DOHH2 (cell line): Measurements from ENCODE around the gene DBN1.

ENCODE experiments used
- H3F3A ChIP-seq: fragments of 200-600 bp; sonication (generic), shearing (Covaris generic); 2 replicates; pipeline ENCODE4 v1.6.0; 2016; ENCODE audit warnings: antibody characterized with exemption, mild to moderate bottlenecking; ENCODE audit not compliant: control insufficient read depth, insufficient read depth
- H3K27ac ChIP-seq: fragments of 200-600 bp; sonication (generic); 2 replicates; pipeline ENCODE4 v1.5.1; 2014; ENCODE audit warnings: low read depth, mild to moderate bottlenecking, low read length, moderate library complexity
- H3K27me3 ChIP-seq: fragments of 200-600 bp; sonication (generic); 2 replicates; pipeline ENCODE4 v1.6.1; 2014; ENCODE audit warnings: mild to moderate bottlenecking, low read length, mixed read lengths; ENCODE audit not compliant: control insufficient read depth
- H3K36me3 ChIP-seq: fragments of 200-600 bp; sonication (generic); 2 replicates; pipeline ENCODE4 v1.6.1; 2014; ENCODE audit warnings: mild to moderate bottlenecking, low read length, moderate library complexity, mixed read lengths; ENCODE audit not compliant: control insufficient read depth
- H3K4me1 ChIP-seq: fragments of 200-600 bp; sonication (generic); 2 replicates; pipeline ENCODE4 v1.6.1; 2014; ENCODE audit warnings: mild to moderate bottlenecking, low read length, mixed read lengths; ENCODE audit not compliant: control insufficient read depth
- H3K4me2 ChIP-seq: fragments of 200-600 bp; sonication (generic); 2 replicates; pipeline ENCODE4 v1.6.0; 2014; ENCODE audit warnings: mild to moderate bottlenecking, low read length, moderate library complexity
- H3K4me3 ChIP-seq: fragments of 200-600 bp; sonication (generic); 2 replicates; pipeline ENCODE4 v1.5.1; 2014; ENCODE audit warnings: mild to moderate bottlenecking, low read length, mixed read lengths
- H3K79me2 ChIP-seq: fragments of 200-600 bp; sonication (generic); 2 replicates; pipeline ENCODE4 v1.6.1; 2014; ENCODE audit warnings: mild to moderate bottlenecking, low read length, mixed read lengths; ENCODE audit not compliant: control insufficient read depth
- H3K9me2 ChIP-seq: fragments of 200-600 bp; sonication (generic); replicated peaks from 2 replicates; pipeline ENCODE4 v1.6.1; 2014; ENCODE audit warnings: mild to moderate bottlenecking, low read length, mixed read lengths; ENCODE audit not compliant: control insufficient read depth
- H3K9me3 ChIP-seq: fragments of 200-600 bp; sonication (generic); 2 replicates; pipeline ENCODE4 v1.6.1; 2014; ENCODE audit warnings: antibody characterized with exemption, low read length, mixed read lengths; ENCODE audit not compliant: control insufficient read depth, insufficient read depth
- H4K20me1 ChIP-seq: fragments of 200-600 bp; sonication (generic); 2 replicates; pipeline ENCODE4 v1.6.0; 2014; ENCODE audit warnings: low read depth, mild to moderate bottlenecking, antibody characterized with exemption, low read length, moderate library complexity; ENCODE audit not compliant: control insufficient read depth, insufficient read depth
- EZH2phosphoT487 ChIP-seq: fragments of 200-600 bp; sonication (generic); IDR thresholded peaks from 2 replicates; pipeline ENCODE4 v1.6.1; 2017; ENCODE audit warnings: borderline replicate concordance, mild to moderate bottlenecking, antibody characterized with exemption, low read length, moderate library complexity, mixed read lengths
- TF ChIP-seq, protein P1 (sequence below): fragments of 200-600 bp; sonication (generic); IDR thresholded peaks from one replicate; pipeline ENCODE4 v1.5.1; 2014; ENCODE audit warnings: antibody characterized with exemption, mild to moderate bottlenecking, low read depth, low read length; ENCODE audit not compliant: poor library complexity, severe bottlenecking

Gene DBN1

DNA sequence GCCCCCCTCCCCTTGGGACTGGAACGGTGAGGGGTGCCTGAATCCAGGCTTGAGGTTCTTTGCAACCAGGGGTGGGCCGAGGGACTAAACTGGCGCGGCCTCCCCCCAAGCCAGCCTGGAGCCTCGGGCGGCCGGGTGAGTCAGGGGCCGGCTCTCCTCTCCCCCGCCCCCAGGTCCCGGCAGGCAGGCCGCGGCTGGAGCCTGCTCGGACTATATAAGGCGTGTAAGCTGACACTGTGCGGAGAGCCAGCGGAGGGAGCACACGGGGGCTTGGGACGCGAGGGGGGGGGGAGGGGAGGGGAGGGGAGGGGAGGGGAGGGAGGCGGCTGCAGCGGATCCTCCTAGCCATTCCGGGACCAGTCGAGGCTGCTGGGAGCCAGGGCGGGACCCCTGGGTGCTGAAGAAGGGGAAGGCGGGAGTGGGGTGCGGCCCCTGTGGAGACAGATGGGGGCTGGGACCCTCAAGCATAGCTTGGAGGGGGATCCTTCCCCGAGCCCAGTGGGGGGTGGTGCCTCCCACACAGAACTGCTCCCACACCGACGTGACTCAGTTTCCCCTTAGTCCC, 23.4 kb upstream of the DBN1 start:
- TF ChIP-seq, protein P1, sequence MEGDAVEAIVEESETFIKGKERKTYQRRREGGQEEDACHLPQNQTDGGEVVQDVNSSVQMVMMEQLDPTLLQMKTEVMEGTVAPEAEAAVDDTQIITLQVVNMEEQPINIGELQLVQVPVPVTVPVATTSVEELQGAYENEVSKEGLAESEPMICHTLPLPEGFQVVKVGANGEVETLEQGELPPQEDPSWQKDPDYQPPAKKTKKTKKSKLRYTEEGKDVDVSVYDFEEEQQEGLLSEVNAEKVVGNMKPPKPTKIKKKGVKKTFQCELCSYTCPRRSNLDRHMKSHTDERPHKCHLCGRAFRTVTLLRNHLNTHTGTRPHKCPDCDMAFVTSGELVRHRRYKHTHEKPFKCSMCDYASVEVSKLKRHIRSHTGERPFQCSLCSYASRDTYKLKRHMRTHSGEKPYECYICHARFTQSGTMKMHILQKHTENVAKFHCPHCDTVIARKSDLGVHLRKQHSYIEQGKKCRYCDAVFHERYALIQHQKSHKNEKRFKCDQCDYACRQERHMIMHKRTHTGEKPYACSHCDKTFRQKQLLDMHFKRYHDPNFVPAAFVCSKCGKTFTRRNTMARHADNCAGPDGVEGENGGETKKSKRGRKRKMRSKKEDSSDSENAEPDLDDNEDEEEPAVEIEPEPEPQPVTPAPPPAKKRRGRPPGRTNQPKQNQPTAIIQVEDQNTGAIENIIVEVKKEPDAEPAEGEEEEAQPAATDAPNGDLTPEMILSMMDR, result no peak
- TF ChIP-seq EZH2phosphoT487, result no peak

DNA sequence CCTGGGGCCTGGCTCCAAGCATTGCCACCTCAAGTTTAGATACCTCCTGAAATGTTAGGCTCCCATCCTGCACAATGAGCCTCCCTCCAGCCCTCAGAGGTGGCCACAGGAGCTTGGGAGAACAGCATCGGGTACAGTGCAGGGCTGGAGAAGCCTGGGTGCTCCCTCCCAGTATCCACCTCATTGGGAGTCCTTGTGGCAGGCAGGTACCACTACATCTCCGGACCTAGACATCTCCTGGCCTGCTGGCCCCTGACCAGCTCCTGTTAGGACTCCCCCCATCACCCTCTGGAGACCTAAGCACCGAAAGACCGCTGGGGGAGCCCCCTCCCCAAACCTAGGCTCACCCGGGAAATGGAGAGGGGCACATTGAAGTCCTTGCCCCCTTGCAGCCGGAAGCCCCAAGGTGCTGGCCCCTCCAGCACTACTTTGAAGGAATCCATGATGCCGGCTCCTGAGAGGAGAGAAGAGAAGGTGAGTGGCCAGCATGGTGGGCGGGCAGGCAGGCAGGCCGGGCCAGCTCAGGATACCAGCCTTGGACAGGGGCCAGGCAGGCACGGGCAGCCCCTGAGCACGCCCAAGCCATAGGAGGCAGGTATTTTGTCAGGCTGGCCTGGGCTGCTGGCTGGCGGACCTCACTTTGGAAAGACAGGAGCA, 22.8 kb upstream of the DBN1 start:
- Histone ChIP-seq H3F3A (peaks cover 10% of the 10 kb centered on the region; the same call in 1 of the 2 replicates), H3K27me3 (peaks cover 18% of the 10 kb centered on the region), H3K27ac (no peak overlapping the region), H3K36me3 (peaks cover 1% of the 10 kb centered on the region), H3K4me3 (peak overlapping the region; percentile 82), H3K79me2 (peaks cover 4% of the 10 kb centered on the region; the same call in 1 of the 2 replicates), H4K20me1 (peaks cover 5% of the 10 kb centered on the region; the same call in 1 of the 2 replicates), H3K9me3 (no peaks in the 10 kb centered on the region), H3K4me1 (peaks cover 49% of the 10 kb centered on the region), H3K9me2 (no peaks in the 10 kb centered on the region), H3K4me2 (peak overlapping the region; percentile 71)
- TF ChIP-seq EZH2phosphoT487, result no peak
- TF ChIP-seq, protein P1, result no peak

More for the DNA sequence above, 23.4 kb upstream of the DBN1 start:
- H3K36me3 ChIP-seq, result peaks cover 7% of the 10 kb centered on the region
- H3F3A ChIP-seq, result peaks cover 14% of the 10 kb centered on the region
- H3K4me3 ChIP-seq, result peak overlapping the region; percentile 82
- peaks cover 53% of the 10 kb centered on the region for H3K4me1 ChIP-seq
- peaks cover 4% of the 10 kb centered on the region; the same call in 1 of the 2 replicates for H3K79me2 ChIP-seq
- H3K27me3 ChIP-seq, result peaks cover 18% of the 10 kb centered on the region
- no peaks in the 10 kb centered on the region for H3K9me2 ChIP-seq
- no peak overlapping the region for H3K27ac ChIP-seq
- no peaks in the 10 kb centered on the region for H3K9me3 ChIP-seq
- H3K4me2 ChIP-seq, result peak overlapping the region; percentile 71
- H4K20me1 ChIP-seq, result peaks cover 8% of the 10 kb centered on the region; the same call in 1 of the 2 replicates

DNA sequence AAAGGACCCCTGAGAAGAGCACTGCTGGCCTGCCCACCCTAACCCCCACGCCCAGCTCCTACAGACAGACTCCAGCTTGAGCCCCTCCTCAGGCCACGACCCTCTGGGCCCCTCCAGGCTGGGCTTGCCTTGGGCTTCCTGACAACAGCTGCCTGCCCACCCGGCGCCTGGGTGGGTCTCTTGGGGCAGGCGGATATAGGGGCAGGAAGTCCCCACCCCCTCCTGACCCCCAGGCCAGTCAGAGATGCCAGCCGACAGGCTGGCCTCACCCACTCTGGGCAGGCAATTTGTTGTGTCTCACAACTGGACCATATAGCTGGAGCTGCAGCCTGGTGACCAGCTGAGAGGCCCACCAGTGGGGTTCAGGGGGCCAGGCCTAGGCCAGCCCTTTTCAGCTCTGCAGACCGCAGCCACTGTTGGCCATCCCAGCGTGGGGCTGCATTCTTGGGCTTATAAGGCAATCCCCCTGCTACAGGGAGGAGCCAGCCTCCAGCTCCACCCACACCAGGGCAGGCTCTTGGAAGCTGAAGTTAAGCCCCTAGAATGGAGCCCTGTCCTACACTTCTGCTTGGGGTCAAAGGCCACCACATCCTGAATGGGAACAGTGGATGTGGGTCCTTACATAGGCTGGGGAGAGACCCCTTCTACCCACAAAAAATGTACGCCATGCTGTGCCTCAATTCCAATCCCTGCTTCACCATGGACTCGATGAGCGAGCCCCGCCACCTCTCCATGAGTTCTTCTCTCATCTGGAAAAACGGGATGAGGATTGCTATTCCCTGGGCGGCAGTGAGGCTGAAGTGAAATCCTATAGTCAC, 22.0 kb upstream of the DBN1 start:
- H3K4me1 ChIP-seq, result peaks cover 49% of the 10 kb centered on the region
- H4K20me1 ChIP-seq, result peaks cover 5% of the 10 kb centered on the region; the same call in 1 of the 2 replicates
- peaks cover 4% of the 10 kb centered on the region; the same call in 1 of the 2 replicates for H3K79me2 ChIP-seq
- H3K9me3 ChIP-seq, result no peaks in the 10 kb centered on the region
- H3K4me2 ChIP-seq, result peak overlapping the region; percentile 71
- no peak overlapping the region for H3K27ac ChIP-seq
- H3K9me2 ChIP-seq, result no peaks in the 10 kb centered on the region
- 0 out of 2 replicates have a peak overlapping the region, but pooled peaks have one; percentile 12 for H3K4me3 ChIP-seq
- peaks cover 18% of the 10 kb centered on the region for H3K27me3 ChIP-seq
- TF ChIP-seq, protein P1, result no peak
- H3F3A ChIP-seq, result peaks cover 10% of the 10 kb centered on the region; the same call in 1 of the 2 replicates
- H3K36me3 ChIP-seq, result peaks cover 4% of the 10 kb centered on the region; the same call in 1 of the 2 replicates
